ENCODE data around the gene CDH23.

CDH23 gene

GRCh38 chr10:71816936-71817618, 420.4 kb downstream of the CDH23 start:
- DNase-seq (ENCODE audit: low read depth): no peak

- no peak for DNase-seq (ENCODE audit: low read depth)
Measured at GRCh38 chr10:71817831-71818655, 421.3 kb downstream of the CDH23 start.

GRCh38 chr10:71818674-71819260, 422.0 kb downstream of the CDH23 start:
- DNase-seq (ENCODE audit: low read depth): no peak

GRCh38 chr10:71819441-71819861, 422.7 kb downstream of the CDH23 start:
- no peak for DNase-seq (ENCODE audit: low read depth)

GRCh38 chr10:71819985-71820384, 423.3 kb downstream of the CDH23 start:
- DNase-seq (ENCODE audit: low read depth): no peak

- no peak for DNase-seq (ENCODE audit: low read depth)
Measured at GRCh38 chr10:71820966-71821365, 424.2 kb downstream of the CDH23 start.

- no peak for DNase-seq (ENCODE audit: low read depth)
Measured at GRCh38 chr10:71821909-71822763, 425.4 kb downstream of the CDH23 start.

GRCh38 chr10:71823356-71823755, 426.6 kb downstream of the CDH23 start:
- DNase-seq (ENCODE audit: low read depth): no peak

- no peak for DNase-seq (ENCODE audit: low read depth)
Measured at GRCh38 chr10:71824333-71824732, 427.6 kb downstream of the CDH23 start.

GRCh38 chr10:71825217-71825616, 428.5 kb downstream of the CDH23 start:
- DNase-seq (ENCODE audit: low read depth): no peak

GRCh38 chr10:71827852-71828251, 431.1 kb downstream of the CDH23 start:
- DNase-seq (ENCODE audit: low read depth): no peak

GRCh38 chr10:71828702-71829101, 432.0 kb downstream of the CDH23 start:
- DNase-seq (ENCODE audit: low read depth): no peak

- no peak for DNase-seq (ENCODE audit: low read depth)
Measured at GRCh38 chr10:71829171-71829570, 432.5 kb downstream of the CDH23 start.

GRCh38 chr10:71829896-71830295, 433.2 kb downstream of the CDH23 start:
- DNase-seq (ENCODE audit: low read depth): no peak

GRCh38 chr10:71830726-71831125, 434.0 kb downstream of the CDH23 start:
- no peak for DNase-seq (ENCODE audit: low read depth)

GRCh38 chr10:71831646-71832552, 435.2 kb downstream of the CDH23 start:
- no peak for DNase-seq (ENCODE audit: low read depth)

GRCh38 chr10:71832967-71833366, 436.2 kb downstream of the CDH23 start:
- DNase-seq (ENCODE audit: low read depth): no peak

- no peak for DNase-seq (ENCODE audit: low read depth)
Measured at GRCh38 chr10:71833451-71834342, 437.0 kb downstream of the CDH23 start.

- DNase-seq (ENCODE audit: low read depth): no peak
Measured at GRCh38 chr10:71834343-71834674, 437.6 kb downstream of the CDH23 start.

Measured in stimulated activated CD4-positive, alpha-beta T cell treated with anti-CD3 and anti-CD28 coated beads, Interleukin-2, amount 100 ng/mL, for 4 hours (primary cell).